ENCODE results near the gene CD68.
"Not testable (repeated sequence)": the region's sequence is repeated elsewhere in the genome, so short reads cannot be mapped to it uniquely, and the experiment has no call there.

Gene CD68

DNA sequence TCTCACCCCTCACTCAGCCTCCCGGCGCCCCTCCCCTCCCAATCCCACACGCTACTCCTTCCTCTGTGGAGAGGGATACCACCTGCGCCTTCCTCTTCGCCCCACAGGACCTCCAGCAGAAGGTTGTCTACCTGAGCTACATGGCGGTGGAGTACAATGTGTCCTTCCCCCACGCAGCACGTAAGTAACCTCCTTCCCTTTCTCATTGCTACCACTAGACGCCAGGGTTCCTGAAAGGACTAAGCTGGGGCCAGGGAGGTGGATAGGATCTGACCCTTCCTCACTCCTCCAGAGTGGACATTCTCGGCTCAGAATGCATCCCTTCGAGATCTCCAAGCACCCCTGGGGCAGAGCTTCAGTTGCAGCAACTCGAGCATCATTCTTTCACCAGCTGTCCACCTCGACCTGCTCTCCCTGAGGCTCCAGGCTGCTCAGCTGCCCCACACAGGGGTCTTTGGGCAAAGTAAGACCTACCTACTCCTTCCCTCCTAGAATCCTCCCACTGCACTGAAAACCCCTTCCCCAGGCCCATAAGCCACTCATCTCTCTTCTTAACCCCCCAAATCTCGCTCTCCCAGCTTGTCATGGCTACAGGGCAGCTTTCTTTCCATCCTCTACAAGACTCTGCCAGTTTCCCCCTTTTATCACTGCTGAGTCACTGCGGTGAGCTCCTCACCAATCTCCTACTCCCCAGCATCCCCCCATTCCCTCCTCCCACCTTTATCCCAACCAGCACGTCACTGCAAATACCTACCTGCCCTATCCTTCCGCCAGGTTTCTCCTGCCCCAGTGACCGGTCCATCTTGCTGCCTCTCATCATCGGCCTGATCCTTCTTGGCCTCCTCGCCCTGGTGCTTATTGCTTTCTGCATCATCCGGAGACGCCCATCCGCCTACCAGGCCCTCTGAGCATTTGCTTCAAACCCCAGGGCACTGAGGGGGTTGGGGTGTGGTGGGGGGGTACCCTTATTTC lies 1.5 kb downstream of the CD68 start:
- DNase-seq, result peak; percentile 53

GRCh38 chr17:7582396-7583252 lies 3.2 kb downstream of the CD68 start:
- no peak for DNase-seq

DNA sequence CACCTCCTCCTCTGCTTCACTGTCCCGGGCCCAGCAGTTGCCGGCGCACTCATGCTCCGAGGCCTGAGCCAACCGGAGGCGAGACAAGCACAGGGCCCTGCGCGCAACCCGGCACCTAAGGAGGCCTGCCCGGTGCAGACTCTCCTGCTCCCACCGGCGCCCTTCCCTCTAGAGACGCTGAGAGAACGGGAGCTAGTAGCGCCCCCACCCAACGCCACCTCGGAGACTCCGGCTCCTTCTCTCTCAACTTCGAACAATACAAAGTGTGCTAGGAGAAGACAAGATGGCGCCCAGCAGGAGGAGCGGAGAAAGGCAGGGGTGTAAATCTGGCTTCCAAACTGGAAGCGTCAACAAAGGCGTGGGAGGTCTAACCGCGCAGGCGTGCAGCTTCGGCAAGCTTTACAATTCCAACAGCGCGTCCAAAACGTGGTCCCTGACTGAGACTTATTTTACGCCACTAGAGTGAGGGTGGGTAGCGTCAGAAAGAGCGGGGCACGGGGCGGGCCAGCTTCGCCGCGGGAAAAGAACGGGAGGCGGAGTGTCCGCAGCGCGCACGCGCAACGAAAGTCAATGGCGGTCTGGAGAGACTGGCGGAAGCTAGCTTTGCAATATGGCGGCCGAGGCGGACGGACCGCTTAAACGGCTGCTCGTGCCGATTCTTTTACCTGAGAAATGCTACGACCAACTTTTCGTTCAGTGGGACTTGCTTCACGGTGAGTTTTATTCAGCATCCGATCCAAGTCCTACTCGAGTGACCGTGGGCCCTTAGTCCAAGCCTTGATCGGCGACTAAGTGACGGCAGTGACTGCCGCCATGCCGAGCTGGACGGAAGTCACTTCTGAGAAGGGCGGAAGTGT lies 4.0 kb downstream of the CD68 start, which contains the start of gene MPDU1:
TSS of gene MPDU1 (plus strand) at position 600 of the 857 bp plus-strand sequence. CDS start at position 611, 11 bp downstream.
- peak; percentile 98 for DNase-seq

DNA sequence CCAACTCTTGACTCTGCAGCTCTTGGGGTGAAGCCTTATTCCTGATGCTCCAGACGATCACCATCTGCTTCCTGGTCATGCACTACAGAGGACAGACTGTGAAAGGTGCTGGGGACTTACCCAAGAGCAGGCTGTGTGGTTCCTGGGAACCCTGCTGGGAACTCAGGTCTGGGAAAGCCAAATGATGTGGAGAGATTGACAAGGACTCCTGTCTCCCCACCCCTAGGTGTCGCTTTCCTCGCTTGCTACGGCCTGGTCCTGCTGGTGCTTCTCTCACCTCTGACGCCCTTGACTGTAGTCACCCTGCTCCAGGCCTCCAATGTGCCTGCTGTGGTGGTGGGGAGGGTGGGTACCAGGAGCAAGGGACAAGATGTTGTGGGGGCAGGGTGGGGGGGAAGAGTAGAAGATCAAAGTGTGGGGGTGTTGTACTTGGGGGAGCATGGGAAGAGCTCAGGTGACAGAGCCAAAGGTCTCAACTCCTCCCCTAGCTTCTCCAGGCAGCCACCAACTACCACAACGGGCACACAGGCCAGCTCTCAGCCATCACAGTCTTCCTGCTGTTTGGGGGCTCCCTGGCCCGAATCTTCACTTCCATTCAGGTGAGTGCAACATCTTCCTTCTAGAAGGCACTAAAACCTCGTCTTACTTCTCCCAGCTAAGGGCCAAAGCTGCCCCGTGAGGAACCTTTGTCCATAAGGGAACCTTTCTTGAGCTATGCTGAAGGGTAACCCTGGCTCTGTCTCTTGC lies 7.4 kb downstream of the CD68 start:
- no peak for DNase-seq

DNA sequence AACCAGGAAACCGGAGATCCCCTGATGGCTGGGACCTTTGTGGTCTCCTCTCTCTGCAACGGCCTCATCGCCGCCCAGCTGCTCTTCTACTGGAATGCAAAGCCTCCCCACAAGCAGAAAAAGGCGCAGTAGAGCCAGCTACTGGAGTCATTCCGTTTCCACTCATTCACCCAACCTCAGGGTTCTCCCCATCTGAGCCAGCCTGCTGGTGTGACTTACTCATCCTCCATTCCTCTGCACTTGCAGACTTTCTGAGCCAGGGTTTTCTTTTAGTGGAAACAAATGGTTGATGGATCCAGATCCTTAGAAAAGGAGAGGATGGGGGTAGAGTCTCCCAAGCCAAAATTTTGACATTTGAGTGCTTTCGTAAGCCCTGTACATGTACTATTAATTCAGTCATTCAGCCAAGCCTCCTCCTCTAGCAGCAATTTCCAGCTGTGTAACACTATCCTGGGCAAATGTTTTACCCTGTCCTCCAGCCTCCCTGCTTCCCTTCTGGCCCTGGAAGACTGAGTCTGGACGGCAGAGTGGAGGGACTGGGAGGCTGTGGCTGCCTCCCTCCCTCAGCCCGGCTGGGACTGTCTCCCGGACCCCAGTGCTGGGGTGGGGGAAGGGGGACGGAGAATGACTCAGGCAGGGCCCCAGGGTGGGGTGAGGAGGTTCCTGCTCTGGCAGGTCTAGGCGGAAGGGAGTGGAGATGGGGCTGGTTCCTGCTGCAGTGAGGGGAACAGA lies 8.1 kb downstream of the CD68 start:
- DNase-seq, result no peak

GRCh38 chr17:7588553-7589203 lies 9.2 kb downstream of the CD68 start:
- DNase-seq, result no peak

DNA sequence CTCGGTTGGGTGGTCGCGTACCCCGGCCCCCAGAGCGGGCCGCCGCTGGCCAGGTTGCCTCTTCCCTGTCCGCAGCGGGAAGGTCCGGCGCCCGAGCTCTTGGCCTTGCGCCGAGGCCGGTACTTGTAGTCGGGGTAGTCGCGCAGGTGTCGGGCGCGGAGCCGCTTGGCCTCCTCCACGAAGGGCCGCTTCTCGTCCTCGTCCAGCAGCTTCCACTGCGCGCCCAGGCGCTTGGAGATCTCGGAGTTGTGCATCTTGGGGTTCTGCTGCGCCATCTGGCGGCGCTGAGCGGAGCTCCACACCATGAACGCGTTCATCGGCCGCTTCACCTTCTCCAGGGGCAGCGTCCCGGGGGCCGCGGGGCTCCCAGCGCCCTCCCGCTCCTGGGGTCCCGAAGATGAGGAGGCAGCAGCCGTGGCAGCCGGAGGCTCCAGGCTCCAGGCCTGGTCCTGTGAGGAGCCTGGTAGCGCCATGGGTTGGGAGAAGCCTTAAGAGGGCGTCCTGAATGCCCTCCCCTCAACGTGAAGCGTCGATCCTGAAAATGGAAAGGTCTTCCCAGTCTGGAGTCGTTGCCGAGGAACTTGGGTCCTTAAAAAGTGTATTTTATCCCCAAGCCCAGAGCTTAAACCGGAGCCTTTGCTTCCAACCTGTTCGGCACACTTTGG lies 9.9 kb downstream of the CD68 start:
- peak; percentile 83 for DNase-seq

- DNase-seq, result no peak
Measured at GRCh38 chr17:7589891-7590691, 10.7 kb downstream of the CD68 start, which contains the start of gene SOX15. TSS of gene SOX15 (minus strand) at chr17:7590094. CDS start at chr17:7589676, 418 bp downstream.

DNA sequence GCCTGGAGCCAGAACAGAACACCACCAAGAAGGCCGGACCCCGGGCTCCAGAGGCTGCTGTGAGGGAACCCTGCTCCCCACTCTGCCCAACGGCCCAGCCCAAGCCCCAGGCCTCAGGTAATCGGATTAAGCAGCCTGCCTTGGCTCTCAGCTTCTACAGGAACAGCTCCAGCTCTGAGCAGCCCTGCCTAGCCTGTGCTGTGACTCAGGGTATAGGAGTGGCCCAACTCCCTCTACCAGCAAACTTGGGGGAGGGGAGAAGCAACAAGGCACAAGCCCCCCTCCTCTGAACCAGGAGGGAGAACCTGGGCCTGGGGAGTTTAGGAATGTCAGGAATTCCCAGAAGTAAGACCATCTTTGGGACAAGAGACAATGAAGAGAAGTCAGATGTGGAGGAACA lies 11.3 kb downstream of the CD68 start:
- DNase-seq, result no peak

DNA sequence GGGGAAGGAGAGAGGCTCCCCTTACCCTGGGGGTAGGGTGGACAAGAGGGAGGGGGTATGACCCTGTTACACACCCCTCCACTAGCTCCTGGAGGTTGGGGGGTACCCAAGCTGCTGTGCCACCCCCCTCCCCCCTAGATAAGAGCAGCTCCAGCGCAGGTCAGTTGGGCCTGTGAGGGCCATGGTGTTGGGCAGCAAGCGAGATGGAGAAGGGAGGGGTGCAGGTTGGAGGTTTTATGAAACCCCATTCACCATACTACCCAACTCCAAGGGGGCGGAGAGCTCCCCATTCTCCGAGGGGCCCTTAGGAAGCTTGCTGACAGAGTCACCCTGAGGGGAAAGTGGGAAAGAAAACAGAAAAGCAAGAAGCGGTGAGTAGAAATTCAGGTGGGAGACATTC lies 12.2 kb downstream of the CD68 start:
- no peak for DNase-seq

- DNase-seq, result no peak
Measured at GRCh38 chr17:7592422-7593021, 13.1 kb downstream of the CD68 start.

DNA sequence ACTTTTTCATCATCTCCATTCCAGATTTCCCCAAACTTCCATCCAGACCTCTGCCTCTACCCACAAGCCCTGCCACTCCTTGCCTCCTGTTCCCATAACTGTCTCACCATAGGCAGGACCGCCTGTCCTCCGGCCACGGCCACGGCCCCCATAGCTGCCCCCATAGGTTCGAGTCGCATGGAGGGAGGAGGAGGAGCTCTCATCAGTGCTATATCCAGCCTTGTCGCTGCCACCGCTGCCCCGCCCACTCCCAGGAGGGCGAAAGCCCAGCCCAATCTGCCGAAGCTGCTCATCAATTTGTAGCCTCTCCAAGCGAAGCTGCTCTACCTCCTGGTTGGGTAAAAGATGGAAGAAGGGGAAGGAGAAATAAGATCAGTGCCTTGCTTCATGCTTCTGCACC lies 13.9 kb downstream of the CD68 start:
- no peak for DNase-seq

GRCh38 chr17:7597561-7597960 lies 18.1 kb downstream of the CD68 start:
- DNase-seq, result not testable (repeated sequence)

DNA sequence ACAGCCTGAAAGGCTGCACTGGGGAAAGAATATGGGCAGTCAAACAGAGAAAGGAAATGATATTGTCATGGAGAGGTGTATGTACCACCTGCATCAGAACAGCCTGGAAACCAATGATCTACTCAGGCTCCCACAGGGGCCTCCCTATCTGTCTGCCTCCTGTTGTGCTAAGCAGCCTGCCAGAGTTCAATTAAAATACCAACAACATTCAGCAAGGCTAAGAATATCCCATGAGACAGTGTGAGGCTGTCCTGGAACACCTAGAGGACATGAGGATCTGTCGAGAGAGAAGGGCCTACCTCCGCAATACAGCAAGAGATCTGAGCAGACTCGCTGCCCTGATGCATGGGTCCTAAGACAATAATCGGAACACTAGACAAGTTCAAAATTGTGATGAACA lies 26.8 kb downstream of the CD68 start:
- DNase-seq, result no peak

DNA sequence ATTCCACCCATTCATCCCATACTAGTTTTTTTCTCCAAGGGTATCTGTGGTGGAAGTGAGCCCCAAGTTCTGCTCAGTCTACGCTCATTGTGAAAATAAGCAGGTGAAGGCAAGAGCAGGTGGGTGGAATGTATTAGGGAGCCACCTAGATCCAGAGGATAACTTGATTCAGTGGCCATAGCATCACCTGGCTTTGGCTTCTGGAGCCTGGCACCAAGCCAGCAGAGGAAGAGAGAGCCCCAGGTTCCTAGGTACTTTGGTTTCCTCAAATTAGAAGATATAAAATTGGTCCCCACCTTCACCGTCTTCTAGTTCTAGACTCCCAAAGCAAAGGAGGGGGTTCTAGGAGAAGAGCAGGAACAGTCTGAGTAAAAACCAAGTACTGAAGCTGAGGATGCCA lies 31.2 kb downstream of the CD68 start:
- DNase-seq, result no peak

DNA sequence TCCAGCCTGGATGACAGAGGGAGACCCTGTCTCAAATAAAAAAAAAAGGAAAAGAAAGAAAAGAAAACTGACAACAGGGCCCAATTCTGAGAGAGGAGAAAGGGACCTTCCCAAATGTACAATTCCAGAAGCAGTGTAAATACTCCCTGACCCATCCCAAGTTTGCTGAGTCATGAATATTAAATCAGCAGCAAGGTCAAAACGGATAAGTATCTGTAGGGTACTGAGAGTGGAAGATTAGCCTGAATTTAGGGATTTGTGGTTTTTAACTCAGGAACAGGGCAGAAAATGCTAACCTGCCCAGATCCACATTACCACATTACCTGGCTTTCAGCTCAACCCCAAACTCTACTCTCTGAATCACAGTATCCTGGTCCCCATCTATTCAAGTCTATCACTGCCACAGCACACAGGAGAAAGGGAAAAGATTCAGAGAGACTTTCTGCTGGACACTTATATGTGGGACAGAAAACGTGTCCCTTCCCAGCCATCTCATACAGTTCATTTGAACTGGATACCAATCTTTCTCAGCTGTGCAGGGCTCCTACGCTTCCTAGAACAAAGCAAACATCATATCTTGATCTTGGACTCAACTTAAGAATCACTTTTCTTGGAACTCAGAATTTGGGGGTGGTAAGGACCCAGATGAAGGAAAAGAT lies 32.3 kb downstream of the CD68 start:
- DNase-seq, result no peak

- DNase-seq, result no peak
Measured at GRCh38 chr17:7612294-7612640, 32.8 kb downstream of the CD68 start.

DNA sequence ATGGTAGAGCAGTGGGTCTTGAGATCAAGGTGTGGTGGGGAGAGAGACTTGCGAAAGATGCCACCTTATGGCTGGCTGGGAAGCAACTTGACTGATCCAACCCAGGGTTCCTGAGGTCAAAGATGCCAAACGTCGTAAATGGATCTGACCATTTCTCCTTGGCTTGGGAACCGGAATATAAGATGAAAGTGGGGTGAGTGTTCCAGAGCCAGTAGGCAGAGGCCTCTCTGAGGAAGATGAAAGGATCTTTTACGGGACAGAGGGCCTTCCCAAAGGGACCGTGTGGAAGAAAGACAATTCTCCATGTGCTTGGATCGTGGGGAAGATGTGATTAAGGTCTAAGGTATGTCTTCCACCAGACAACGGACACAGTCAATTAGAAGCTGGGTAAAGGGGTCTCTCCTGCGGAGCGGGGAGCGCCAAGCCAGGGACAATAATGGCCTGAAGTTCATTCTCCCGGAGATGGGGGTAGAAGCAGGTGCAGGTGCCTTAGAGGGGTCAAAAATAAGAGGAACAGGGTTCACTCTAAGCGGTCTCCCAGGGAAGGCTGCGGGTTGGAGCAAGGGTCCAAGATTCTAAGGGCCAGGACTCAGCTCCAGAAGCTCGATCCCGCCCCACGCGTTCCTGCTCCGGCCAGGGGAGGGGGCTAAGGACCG lies 34.5 kb downstream of the CD68 start:
- DNase-seq, result no peak

Measured in inflammatory macrophage treated with lipopolysaccharide for 4 hours (primary cell).